HCT116 (cell line): ENCODE results near the gene RFLNA. TPM values are rescaled to one million over a fixed set of nuclear protein-coding genes. Genes with fewer than 3 reads are reported as not detected.

Experiments
- ATAC-seq: fragments of 200-7000 bp; cut with Tn5 transposase; 2 replicates; pipeline ENCODE4 v1.9.1; 2020; ENCODE audit warnings: mild to moderate bottlenecking, moderate library complexity
- BruUV-seq: library from RNA; stranded (reverse); fragments of 400-500 nt; replicated peaks from 2 replicates; lab custom pipeline; 2021; lab: Mats Ljungman, UMichigan
- CTCF ChIA-PET: fragments of 300-600 bp; sonication (Branson Sonifier 250); formaldehyde crosslinking; loops from one replicate; lab custom pipeline; 2021; ENCODE audit warnings: antibody characterized with exemption; lab: Charles Lee
- POLR2A ChIA-PET: fragments of 300-600, 350-600 bp; sonication (Branson Sonifier 250); formaldehyde crosslinking; loops from one replicate; lab custom pipeline; 2021; ENCODE audit warnings: antibody characterized with exemption; lab: Charles Lee
- RAD21 ChIA-PET, 2 experiments: fragments of 300-600 bp; sonication (Branson Sonifier 250); formaldehyde crosslinking; loops; one replicate each; lab custom pipeline; 2023; ENCODE audit warnings: low total read pairs in 2 of 2; ENCODE audit not compliant: uncharacterized antibody in 2 of 2, unreplicated experiment in 2 of 2, low non-redundant PET in 1 of 2; lab: Charles Lee
- DNase-seq: peaks from one replicate; pipeline ENCODE4 v3.0.0-alpha.2; 2010; ENCODE audit warnings: low read depth, low spot score
- H2AFZ ChIP-seq: fragments of 200-600 bp; shearing (Covaris generic), sonication (generic); 2 replicates; pipeline ENCODE4 v1.6.1; 2017; ENCODE audit warnings: low read depth, mixed run types, mixed read lengths, antibody characterized with exemption, low read length; ENCODE audit not compliant: poor library complexity, severe bottlenecking
- H3K27ac ChIP-seq: 2 replicates; pipeline ENCODE4 v1.5.1; 2012; ENCODE audit warnings: low read depth, low read length
- H3K27me3 ChIP-seq: fragments of 200-600 bp; sonication (generic); 2 replicates; pipeline ENCODE4 v1.6.1; 2016; ENCODE audit warnings: mixed run types, low read length, mixed read lengths; ENCODE audit not compliant: insufficient read depth
- H3K36me3 ChIP-seq, 2 experiments: fragments of 200-500 bp in 1 of 2; fragments of 200-600 bp in 1 of 2; sonication (Bioruptor generic) in 1 of 2; sonication (generic) in 1 of 2; 2 replicates each; pipeline versions ENCODE4 v1.5.1 to v1.6.1; 2014 to 2016; ENCODE audit warnings: low read length in 2 of 2, inconsistent platforms in 1 of 2, mixed read lengths in 1 of 2, mixed run types in 1 of 2; ENCODE audit not compliant: insufficient read depth in 2 of 2, control insufficient read depth in 1 of 2
- H3K4me1 ChIP-seq, 2 experiments: fragments of 200-600 bp in 1 of 2; sonication (generic) in 1 of 2; 2 replicates each; pipeline versions ENCODE4 v1.5.1 to v1.6.1; 2012 to 2017; ENCODE audit warnings: low read length in 2 of 2, inconsistent platforms in 1 of 2, mild to moderate bottlenecking in 1 of 2, mixed read lengths in 1 of 2, mixed run types in 1 of 2, moderate library complexity in 1 of 2; ENCODE audit not compliant: insufficient read depth in 2 of 2, control insufficient read depth in 1 of 2
- H3K4me2 ChIP-seq: fragments of 200-600 bp; sonication (generic); 2 replicates; pipeline ENCODE4 v1.6.1; 2017; ENCODE audit warnings: mixed run types, low read length, mixed read lengths
- H3K4me3 ChIP-seq, 2 experiments: fragments of 200-600 bp in 1 of 2; sonication (generic) in 1 of 2; replicated peaks in 1 of 2; 2 replicates each; pipeline ENCODE4 v1.5.1; 2011 to 2016; ENCODE audit warnings: low read length in 2 of 2, control low read depth in 1 of 2, low read depth in 1 of 2, mild to moderate bottlenecking in 1 of 2, mixed read lengths in 1 of 2, mixed run types in 1 of 2
- H3K79me2 ChIP-seq: fragments of 200-600 bp; sonication (generic); 2 replicates; pipeline ENCODE4 v1.6.1; 2017; ENCODE audit warnings: mild to moderate bottlenecking, mixed run types, low read length, moderate library complexity, mixed read lengths; ENCODE audit not compliant: insufficient read depth
- H3K9ac ChIP-seq: fragments of 200-600 bp; sonication (generic); 2 replicates; pipeline ENCODE4 v1.6.1; 2016; ENCODE audit warnings: low read length, mixed read lengths
- H3K9me2 ChIP-seq: fragments of 200-600 bp; sonication (generic), shearing (Covaris generic); 2 replicates; pipeline ENCODE4 v1.6.1; 2017; ENCODE audit warnings: mixed run types, mild to moderate bottlenecking, moderate library complexity; ENCODE audit not compliant: insufficient read depth
- H3K9me3 ChIP-seq, 2 experiments: fragments of 200-500 bp in 1 of 2; fragments of 200-600 bp in 1 of 2; sonication (Bioruptor generic) in 1 of 2; sonication (generic) in 1 of 2; 2 replicates each; pipeline ENCODE4 v1.6.1; 2014 to 2017; ENCODE audit warnings: low read length in 2 of 2, mixed read lengths in 2 of 2, inconsistent platforms in 1 of 2, low read depth in 1 of 2, mild to moderate bottlenecking in 1 of 2, mixed run types in 1 of 2, moderate library complexity in 1 of 2; ENCODE audit not compliant: control insufficient read depth in 1 of 2, insufficient read depth in 1 of 2
- H4K20me1 ChIP-seq: fragments of 200-600 bp; sonication (generic), shearing (Covaris generic); 2 replicates; pipeline ENCODE4 v1.6.1; 2017; ENCODE audit warnings: mixed run types, mild to moderate bottlenecking, moderate library complexity; ENCODE audit not compliant: insufficient read depth
- CEBPB ChIP-seq: IDR thresholded peaks from 2 replicates; pipeline ENCODE4 v1.6.1; 2012; ENCODE audit warnings: low read depth
- EGR1 ChIP-seq: IDR thresholded peaks from 2 replicates; pipeline ENCODE4 v1.6.1; 2012; ENCODE audit warnings: low read depth
- ELF1 ChIP-seq: IDR thresholded peaks from 2 replicates; pipeline ENCODE4 v1.6.1; 2012; ENCODE audit warnings: low read depth, borderline replicate concordance
- EZH2 ChIP-seq: fragments of 200-600 bp; sonication (generic); IDR thresholded peaks from 2 replicates; pipeline ENCODE4 v1.6.1; 2017; ENCODE audit warnings: antibody characterized with exemption, mixed run types
- EZH2phosphoT487 ChIP-seq: fragments of 200-600 bp; IDR thresholded peaks from 2 replicates; pipeline ENCODE4 v1.6.1; 2018; ENCODE audit warnings: antibody characterized with exemption, borderline replicate concordance
- JUND ChIP-seq: IDR thresholded peaks from 2 replicates; pipeline ENCODE4 v1.6.1; 2012
- POLR2A ChIP-seq: IDR thresholded peaks from 2 replicates; pipeline ENCODE4 v1.7.0; 2011; ENCODE audit warnings: borderline replicate concordance; ENCODE audit not compliant: insufficient read depth, insufficient read length; ENCODE audit errors: extremely low read depth
- POLR2AphosphoS5 ChIP-seq: IDR thresholded peaks from 2 replicates; pipeline ENCODE4 v1.6.1; 2011; ENCODE audit warnings: mild to moderate bottlenecking, low read depth, low read length, moderate library complexity
- RAD21 ChIP-seq: IDR thresholded peaks from 2 replicates; pipeline ENCODE4 v1.6.1; 2012; ENCODE audit warnings: low read depth, mild to moderate bottlenecking
- REST ChIP-seq: IDR thresholded peaks from 2 replicates; pipeline ENCODE4 v1.6.1; 2012; ENCODE audit warnings: low read depth
- SIN3A ChIP-seq: IDR thresholded peaks from 2 replicates; pipeline ENCODE4 v1.6.1; 2012; ENCODE audit warnings: low read depth
- SP1 ChIP-seq: IDR thresholded peaks from 2 replicates; pipeline ENCODE4 v1.6.1; 2012; ENCODE audit warnings: low read depth
- SRF ChIP-seq: IDR thresholded peaks from 2 replicates; pipeline ENCODE4 v1.6.1; 2012; ENCODE audit warnings: low read depth
- TCF7L2 ChIP-seq: IDR thresholded peaks from 2 replicates; pipeline ENCODE4 v1.7.0; 2011; ENCODE audit warnings: borderline replicate concordance, inconsistent platforms; ENCODE audit not compliant: insufficient read depth, insufficient read length; ENCODE audit errors: extremely low read depth
- YY1 ChIP-seq: IDR thresholded peaks from 2 replicates; pipeline ENCODE4 v1.6.1; 2011; ENCODE audit warnings: low read length, low read depth, moderate library complexity, mild to moderate bottlenecking; ENCODE audit not compliant: insufficient replicate concordance; ENCODE audit errors: extremely low read depth
- ZBTB33 ChIP-seq: IDR thresholded peaks from 2 replicates; pipeline ENCODE4 v1.6.1; 2011; ENCODE audit warnings: mild to moderate bottlenecking, low read length, moderate library complexity; ENCODE audit not compliant: insufficient replicate concordance; ENCODE audit errors: extremely low read depth
- ZFX ChIP-seq: fragments of 450-650 bp; IDR thresholded peaks from 2 replicates; pipeline ENCODE4 v1.6.1; 2017
- intact Hi-C: fragments of 100-400 bp; cut with micrococcal nuclease; formaldehyde crosslinking; loops from 2 replicates; pipeline ENCODE4 v1.10.0; 2022
- total RNA-seq: library from RNA; stranded (reverse); gene quantifications from one replicate; pipeline ENCODE4 v1.2.1, GENCODE V29; 2021; ENCODE audit not compliant: unreplicated experiment

The RFLNA gene
- total RNA-seq, 1 experiment from 2014 or later: not detected

- no peak overlapping the region for H3K4me3 ChIP-seq
- peaks cover 0 to 15% of the 10 kb centered on the region in 2 experiments; a peak in 3 of 4 replicates for H3K36me3 ChIP-seq
- intact Hi-C loops: no loop called here
- no peaks in the 10 kb centered on the region for H4K20me1 ChIP-seq
- no TSS peak for BruUV-seq
- no peak overlapping the region for H3K9ac ChIP-seq
- H2AFZ ChIP-seq: no peak overlapping the region
- no peaks in the 10 kb centered on the region for H3K79me2 ChIP-seq
- RAD21 ChIA-PET: no interaction called here
- no peaks in the 10 kb centered on the region for H3K9me2 ChIP-seq
- no peak for ATAC-seq
- no peaks in the 10 kb centered on the region for H3K4me1 ChIP-seq
- CTCF ChIA-PET: no interaction called here
- H3K27me3 ChIP-seq: no peaks in the 10 kb centered on the region
- H3K9me3 ChIP-seq: no peaks in the 10 kb centered on the region
- no peak overlapping the region for H3K4me2 ChIP-seq
- H3K27ac ChIP-seq: no peak overlapping the region
- DNase-seq: no peak
- POLR2A ChIA-PET: no interaction called here
- TF ChIP-seq POLR2AphosphoS5 (no peak), ELF1 (no peak), CEBPB (no peak), YY1 (no peak), ZFX (no peak), SP1 (no peak), JUND (no peak), EGR1 (no peak), REST (no peak), ZBTB33 (no peak), EZH2 (no peak), POLR2A (no peak), TCF7L2 (no peak), SRF (no peak), EZH2phosphoT487 (no peak), SIN3A (no peak), RAD21 (no peak)
Observed at GRCh38 chr12:124352839-124353238, 57.9 kb downstream of the RFLNA start.
